IPS DF 4.7 (cell line): ENCODE data around the gene ARF3.

Experiments
- DNase-seq: peaks from one replicate; pipeline ENCODE4 v3.0.0-alpha.2; 2013; ENCODE audit warnings: low spot score; ENCODE audit errors: extremely low read depth

ARF3 gene

GRCh38 chr12:48981757-48982157 is 24.5 kb upstream of the ARF3 start:
- DNase-seq: no peak

- DNase-seq: no peak
Observed at GRCh38 chr12:48980953-48981756, 23.9 kb upstream of the ARF3 start.

- DNase-seq: no peak
Observed at GRCh38 chr12:48980389-48980952, 23.2 kb upstream of the ARF3 start.

GRCh38 chr12:48979602-48980388 is 22.5 kb upstream of the ARF3 start:
- DNase-seq: no peak

GRCh38 chr12:48978741-48979601 is 21.7 kb upstream of the ARF3 start:
- DNase-seq: no peak

GRCh38 chr12:48978291-48978740 is 21.0 kb upstream of the ARF3 start, which contains the start of gene WNT1:
Gene WNT1 (plus strand): TSS chr12:48978322. CDS start chr12:48978651, 329 bp downstream.
- no peak for DNase-seq

GRCh38 chr12:48977290-48978281 is 20.3 kb upstream of the ARF3 start:
- no peak for DNase-seq

GRCh38 chr12:48973941-48974673 is 16.8 kb upstream of the ARF3 start:
- no peak for DNase-seq

- DNase-seq: no peak
Observed at GRCh38 chr12:48973531-48973930, 16.2 kb upstream of the ARF3 start.

- no peak for DNase-seq
Observed at GRCh38 chr12:48972952-48973483, 15.7 kb upstream of the ARF3 start.

- DNase-seq: no peak
Observed at GRCh38 chr12:48972213-48972951, 15.1 kb upstream of the ARF3 start.

- DNase-seq: no peak
Observed at GRCh38 chr12:48970702-48971334, 13.5 kb upstream of the ARF3 start.

GRCh38 chr12:48969833-48970701 is 12.8 kb upstream of the ARF3 start:
- DNase-seq: no peak

GRCh38 chr12:48969160-48969771 is 12.0 kb upstream of the ARF3 start:
- no peak for DNase-seq

- DNase-seq: no peak
Observed at GRCh38 chr12:48968467-48968866, 11.2 kb upstream of the ARF3 start.

- DNase-seq: no peak
Observed at GRCh38 chr12:48967991-48968390, 10.7 kb upstream of the ARF3 start.
